Measurements from ENCODE around the gene UGT2B10.
"Not testable (repeated sequence)": the region's sequence is repeated elsewhere in the genome, so short reads cannot be mapped to it uniquely, and the experiment has no call there.

Gene UGT2B10

GRCh38 chr4:68808060-68808459 is 7.7 kb upstream of the UGT2B10 start (continued):
- no peak for TF ChIP-seq POU6F1 (CRISPR knock-in tag; IDR thresholded peaks at IDR 0.05; ENCODE audit: borderline replicate concordance, low read depth)
- no peak for TF ChIP-seq GLIS3 (CRISPR knock-in tag; IDR thresholded peaks at IDR 0.05)
- no peak for TF ChIP-seq CSRNP3 (CRISPR knock-in tag; IDR thresholded peaks at IDR 0.05)
- no peak for TF ChIP-seq TCF4 (CRISPR knock-in tag; IDR thresholded peaks at IDR 0.05; ENCODE audit: borderline replicate concordance)
- no peak for TF ChIP-seq BACH2 (CRISPR knock-in tag; IDR thresholded peaks at IDR 0.05; ENCODE audit: borderline replicate concordance)
- no peak for TF ChIP-seq SNAI2 (CRISPR knock-in tag; IDR thresholded peaks at IDR 0.05)

- TF ChIP-seq BACH2 (CRISPR knock-in tag; IDR thresholded peaks at IDR 0.05; ENCODE audit: borderline replicate concordance), result no peak
- TF ChIP-seq TSHZ2 (CRISPR knock-in tag; IDR thresholded peaks at IDR 0.05), result no peak
- TF ChIP-seq ZNF8 (CRISPR knock-in tag; IDR thresholded peaks at IDR 0.05), result no peak
- no peak for TF ChIP-seq CSRNP3 (CRISPR knock-in tag; IDR thresholded peaks at IDR 0.05)
- no peak for TF ChIP-seq ISL1 (CRISPR knock-in tag; IDR thresholded peaks at IDR 0.05)
- no peak for TF ChIP-seq RARB (CRISPR knock-in tag; IDR thresholded peaks at IDR 0.05)
- TF ChIP-seq ZFP3 (CRISPR knock-in tag; IDR thresholded peaks at IDR 0.05), result no peak
- TF ChIP-seq POU6F1 (CRISPR knock-in tag; IDR thresholded peaks at IDR 0.05; ENCODE audit: borderline replicate concordance, low read depth), result no peak
- no peak for TF ChIP-seq SNAI2 (CRISPR knock-in tag; IDR thresholded peaks at IDR 0.05)
- ATAC-seq, result no peak
Observed at GRCh38 chr4:68810919-68811318, 4.9 kb upstream of the UGT2B10 start.

GRCh38 chr4:68816410-68817265 is 844 bp downstream of the UGT2B10 start:
- not testable (repeated sequence) for ATAC-seq

- ATAC-seq, result no peak
- TF ChIP-seq TCF4 (CRISPR knock-in tag; IDR thresholded peaks at IDR 0.05; ENCODE audit: borderline replicate concordance) (no peak), ZC3H10 (CRISPR knock-in tag; IDR thresholded peaks at IDR 0.05) (no peak), ESRRG (CRISPR knock-in tag; IDR thresholded peaks at IDR 0.05) (no peak), ZFP30 (CRISPR knock-in tag; IDR thresholded peaks at IDR 0.05) (no peak), OSR1 (CRISPR knock-in tag; IDR thresholded peaks at IDR 0.05) (no peak), ZNF8 (CRISPR knock-in tag; IDR thresholded peaks at IDR 0.05) (no peak), SNAI2 (CRISPR knock-in tag; IDR thresholded peaks at IDR 0.05) (no peak), TSHZ2 (CRISPR knock-in tag; IDR thresholded peaks at IDR 0.05) (no peak), POU6F1 (CRISPR knock-in tag; IDR thresholded peaks at IDR 0.05; ENCODE audit: borderline replicate concordance, low read depth) (no peak), CSDC2 (CRISPR knock-in tag; IDR thresholded peaks at IDR 0.05) (no peak), GLIS3 (CRISPR knock-in tag; IDR thresholded peaks at IDR 0.05) (no peak), ZNF70 (CRISPR knock-in tag; IDR thresholded peaks at IDR 0.05) (no peak), PATZ1 (CRISPR knock-in tag; IDR thresholded peaks at IDR 0.05; ENCODE audit: borderline replicate concordance) (no peak)
Observed at GRCh38 chr4:68817386-68817785, 1.6 kb downstream of the UGT2B10 start.
